Astrocyte (in vitro differentiated cells and primary cell): ENCODE data around the gene NPB. TPM values are rescaled to one million over a fixed set of nuclear protein-coding genes. Genes with fewer than 3 reads are reported as not detected.

Source experiments
- DNase-seq: peaks from one replicate; pipeline ENCODE4 v3.0.0-alpha.2; 2010; ENCODE audit warnings: low read depth
- FAIRE-seq: peaks from 2 replicates; lab custom pipeline; 2011; peaks lifted over from hg19 to GRCh38; lab: Jason Lieb, UNC
- H2AFZ ChIP-seq: 2 replicates; pipeline ENCODE4 v1.6.0; 2012; ENCODE audit warnings: low read depth, low read length, inconsistent platforms
- H3K27ac ChIP-seq: 2 replicates; pipeline ENCODE4 v1.5.1; 2011; ENCODE audit warnings: low read depth, low read length, inconsistent platforms
- H3K27me3 ChIP-seq: 2 replicates; pipeline ENCODE4 v1.6.0; 2011; ENCODE audit warnings: low read length, inconsistent platforms; ENCODE audit not compliant: insufficient read depth
- H3K36me3 ChIP-seq: 2 replicates; pipeline ENCODE4 v1.5.1; 2011; ENCODE audit warnings: low read length, inconsistent platforms; ENCODE audit not compliant: insufficient read depth
- H3K4me1 ChIP-seq: 2 replicates; pipeline ENCODE4 v1.5.1; 2011; ENCODE audit warnings: low read length, inconsistent platforms; ENCODE audit not compliant: insufficient read depth
- H3K4me2 ChIP-seq: 2 replicates; pipeline ENCODE4 v1.6.0; 2012; ENCODE audit warnings: low read length, inconsistent platforms
- H3K4me3 ChIP-seq: 2 replicates; pipeline ENCODE4 v1.5.1; 2011; ENCODE audit warnings: low read depth, mild to moderate bottlenecking, low read length, inconsistent platforms; ENCODE audit not compliant: insufficient read depth
- H3K79me2 ChIP-seq: 2 replicates; pipeline ENCODE4 v1.6.0; 2012; ENCODE audit warnings: mild to moderate bottlenecking, low read length, inconsistent platforms; ENCODE audit not compliant: insufficient read depth
- H3K9ac ChIP-seq: 2 replicates; pipeline ENCODE4 v1.6.0; 2012; ENCODE audit warnings: mild to moderate bottlenecking, low read length, inconsistent platforms
- H3K9me3 ChIP-seq: 2 replicates; pipeline ENCODE4 v1.5.1; 2012; ENCODE audit warnings: low read depth, mild to moderate bottlenecking, low read length, inconsistent platforms; ENCODE audit not compliant: insufficient read depth
- H4K20me1 ChIP-seq: 2 replicates; pipeline ENCODE4 v1.6.0; 2012; ENCODE audit warnings: low read length, inconsistent platforms; ENCODE audit not compliant: insufficient read depth
- H3K27ac Mint-ChIP-seq: one replicate; pipeline ENCODE4 v1.8.0; 2021; ENCODE audit warnings: mild to moderate bottlenecking, mixed read lengths; ENCODE audit not compliant: unreplicated experiment
- H3K27me3 Mint-ChIP-seq: one replicate; pipeline ENCODE4 v1.8.0; 2021; ENCODE audit warnings: low read depth, mixed read lengths; ENCODE audit not compliant: unreplicated experiment
- H3K36me3 Mint-ChIP-seq: one replicate; pipeline ENCODE4 v1.8.0; 2021; ENCODE audit warnings: low read depth, mixed read lengths; ENCODE audit not compliant: unreplicated experiment
- H3K4me1 Mint-ChIP-seq: one replicate; pipeline ENCODE4 v1.8.0; 2021; ENCODE audit warnings: low read depth, mixed read lengths; ENCODE audit not compliant: unreplicated experiment
- H3K4me3 Mint-ChIP-seq: one replicate; pipeline ENCODE4 v1.8.0; 2021; ENCODE audit warnings: mild to moderate bottlenecking, moderate library complexity, mixed read lengths; ENCODE audit not compliant: unreplicated experiment
- H3K9me3 Mint-ChIP-seq: one replicate; pipeline ENCODE4 v1.8.0; 2021; ENCODE audit warnings: mild to moderate bottlenecking, mixed read lengths; ENCODE audit not compliant: unreplicated experiment
- EZH2 ChIP-seq: IDR thresholded peaks from 2 replicates; pipeline ENCODE4 v1.6.1; 2012; ENCODE audit warnings: mild to moderate bottlenecking, low read length, inconsistent platforms; ENCODE audit not compliant: insufficient read depth
- total RNA-seq: library from RNA; stranded (reverse); gene quantifications from 2 replicates; pipeline ENCODE4 v1.2.1, GENCODE V29; 2021
- TF ChIP-seq, protein P1 (sequence below): IDR thresholded peaks from 2 replicates; pipeline ENCODE4 v1.5.1; 2011; ENCODE audit warnings: low read depth, mild to moderate bottlenecking, inconsistent platforms, low read length, moderate library complexity; ENCODE audit not compliant: insufficient read depth

Gene NPB
- total RNA-seq, 1 donor from 2014 or later: 2.0 TPM

DNA sequence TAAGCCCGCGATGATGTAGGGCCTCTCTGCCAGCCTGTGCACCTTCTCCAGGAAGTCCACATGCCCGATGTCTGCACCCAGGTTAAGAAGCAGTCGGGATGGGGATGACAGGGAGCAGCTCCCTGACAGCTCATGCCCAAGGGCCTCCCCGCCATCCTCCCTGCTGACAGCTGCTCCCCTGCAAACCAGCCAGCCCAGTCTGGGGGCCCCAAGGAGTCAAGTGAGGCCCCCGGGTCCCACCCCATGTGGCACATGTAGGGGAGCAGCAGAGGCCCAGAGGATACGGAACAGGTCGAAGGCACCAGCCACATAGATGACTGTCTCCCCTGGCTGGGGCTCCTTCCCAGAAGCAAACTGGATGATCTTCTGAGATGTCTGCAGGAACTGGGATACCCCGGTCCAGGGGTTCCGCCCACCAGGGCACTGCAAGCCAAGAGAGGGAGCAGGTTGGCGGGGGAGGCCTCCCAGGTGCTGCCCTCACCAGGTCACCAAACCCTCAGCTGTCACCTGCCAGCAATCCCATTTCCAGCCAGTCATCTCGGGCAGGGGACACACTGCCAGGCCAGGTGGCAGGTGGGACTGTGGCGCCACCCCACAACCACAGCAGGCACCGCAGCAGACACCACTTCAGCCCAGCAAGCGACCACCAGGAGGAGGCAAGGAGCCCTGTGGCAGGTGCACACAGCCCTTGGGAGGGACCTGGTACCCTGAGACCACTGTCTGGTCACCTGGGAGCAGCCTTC lies 4.6 kb downstream of the NPB start:
- no peak overlapping the region for H3K4me2 ChIP-seq
- peaks cover 4% of the 10 kb centered on the region for H3K79me2 ChIP-seq
- H3K36me3 ChIP-seq: no peaks in the 10 kb centered on the region
- H3K9me3 ChIP-seq: no peaks in the 10 kb centered on the region
- Mint-ChIP-seq H3K27ac (no peak overlapping the region), H3K27me3 (no peaks in the 10 kb centered on the region), H3K9me3 (no peaks in the 10 kb centered on the region), H3K4me3 (no peak overlapping the region), H3K4me1 (peaks cover 2% of the 10 kb centered on the region), H3K36me3 (no peaks in the 10 kb centered on the region)
- peaks cover 10% of the 10 kb centered on the region for H3K4me1 ChIP-seq
- H4K20me1 ChIP-seq: peaks cover 27% of the 10 kb centered on the region
- no peak overlapping the region for H3K27ac ChIP-seq
- no peak for DNase-seq
- H3K9ac ChIP-seq: no peak overlapping the region
- no peak for FAIRE-seq
- no peak overlapping the region for H2AFZ ChIP-seq
- TF ChIP-seq EZH2: no peak
- TF ChIP-seq, protein P1, sequence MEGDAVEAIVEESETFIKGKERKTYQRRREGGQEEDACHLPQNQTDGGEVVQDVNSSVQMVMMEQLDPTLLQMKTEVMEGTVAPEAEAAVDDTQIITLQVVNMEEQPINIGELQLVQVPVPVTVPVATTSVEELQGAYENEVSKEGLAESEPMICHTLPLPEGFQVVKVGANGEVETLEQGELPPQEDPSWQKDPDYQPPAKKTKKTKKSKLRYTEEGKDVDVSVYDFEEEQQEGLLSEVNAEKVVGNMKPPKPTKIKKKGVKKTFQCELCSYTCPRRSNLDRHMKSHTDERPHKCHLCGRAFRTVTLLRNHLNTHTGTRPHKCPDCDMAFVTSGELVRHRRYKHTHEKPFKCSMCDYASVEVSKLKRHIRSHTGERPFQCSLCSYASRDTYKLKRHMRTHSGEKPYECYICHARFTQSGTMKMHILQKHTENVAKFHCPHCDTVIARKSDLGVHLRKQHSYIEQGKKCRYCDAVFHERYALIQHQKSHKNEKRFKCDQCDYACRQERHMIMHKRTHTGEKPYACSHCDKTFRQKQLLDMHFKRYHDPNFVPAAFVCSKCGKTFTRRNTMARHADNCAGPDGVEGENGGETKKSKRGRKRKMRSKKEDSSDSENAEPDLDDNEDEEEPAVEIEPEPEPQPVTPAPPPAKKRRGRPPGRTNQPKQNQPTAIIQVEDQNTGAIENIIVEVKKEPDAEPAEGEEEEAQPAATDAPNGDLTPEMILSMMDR: no peak
- no peaks in the 10 kb centered on the region for H3K27me3 ChIP-seq
- no peak overlapping the region for H3K4me3 ChIP-seq

DNA sequence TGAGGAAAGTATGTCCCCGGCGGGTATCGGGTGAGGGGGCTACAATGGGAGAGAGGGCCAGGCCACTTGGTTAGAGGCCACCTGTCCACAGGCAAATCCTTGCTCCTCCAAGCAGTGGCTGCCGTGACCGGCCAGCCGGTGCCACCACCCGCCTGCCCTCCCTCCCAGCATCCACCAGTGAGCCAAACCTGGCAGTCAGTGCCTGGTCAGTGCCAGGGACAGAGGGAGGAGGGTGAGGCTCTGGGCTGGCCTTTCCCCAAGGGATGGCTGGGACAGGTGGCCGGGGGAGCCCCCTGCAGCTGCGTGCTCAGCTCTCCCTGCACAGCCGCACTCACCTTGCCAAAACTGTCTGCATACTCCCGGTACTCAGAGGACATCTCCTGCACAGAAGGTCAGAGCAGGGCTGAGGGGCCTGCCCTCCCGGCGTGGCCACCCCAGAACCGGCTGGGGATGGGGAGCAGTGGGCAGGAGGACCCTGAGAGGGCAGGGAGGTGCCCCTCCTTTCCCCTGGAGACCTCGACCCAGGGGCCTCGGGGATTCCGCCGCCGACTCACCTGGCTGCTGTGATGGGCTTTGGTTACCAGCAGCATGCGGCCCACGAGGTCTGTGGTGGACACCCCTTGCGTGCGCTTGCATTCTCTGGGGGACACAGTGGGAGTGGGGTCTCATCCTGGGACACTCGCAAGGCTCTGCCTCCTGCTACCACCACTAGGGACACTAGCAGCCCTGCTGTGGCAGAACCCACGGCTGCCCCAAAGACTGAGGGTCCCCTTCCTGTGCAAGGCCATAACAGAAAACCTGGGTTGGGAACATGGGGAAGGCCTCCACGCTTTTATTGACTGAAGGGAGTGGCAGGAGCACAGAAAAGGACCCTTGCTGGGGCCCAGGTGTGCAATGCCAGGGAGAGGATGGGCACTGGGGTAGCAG lies 5.4 kb downstream of the NPB start:
- no peaks in the 10 kb centered on the region for H3K27me3 Mint-ChIP-seq
- Histone ChIP-seq H3K4me1 (peaks cover 10% of the 10 kb centered on the region), H4K20me1 (peaks cover 36% of the 10 kb centered on the region), H3K27me3 (no peaks in the 10 kb centered on the region), H3K79me2 (peaks cover 4% of the 10 kb centered on the region), H3K4me2 (no peak overlapping the region), H2AFZ (no peak overlapping the region), H3K9ac (no peak overlapping the region), H3K36me3 (no peaks in the 10 kb centered on the region), H3K9me3 (no peaks in the 10 kb centered on the region), H3K4me3 (no peak overlapping the region), H3K27ac (no peak overlapping the region)
- no peak for TF ChIP-seq EZH2
- TF ChIP-seq, protein P1: no peak
- DNase-seq (no peak), FAIRE-seq (no peak)
- H3K27ac Mint-ChIP-seq: no peak overlapping the region
- H3K4me1 Mint-ChIP-seq: peaks cover 2% of the 10 kb centered on the region
- H3K9me3 Mint-ChIP-seq: no peaks in the 10 kb centered on the region
- no peak overlapping the region for H3K4me3 Mint-ChIP-seq
- H3K36me3 Mint-ChIP-seq: no peaks in the 10 kb centered on the region
